ENCODE results near the gene ENTHD1.

Gene ENTHD1

DNA sequence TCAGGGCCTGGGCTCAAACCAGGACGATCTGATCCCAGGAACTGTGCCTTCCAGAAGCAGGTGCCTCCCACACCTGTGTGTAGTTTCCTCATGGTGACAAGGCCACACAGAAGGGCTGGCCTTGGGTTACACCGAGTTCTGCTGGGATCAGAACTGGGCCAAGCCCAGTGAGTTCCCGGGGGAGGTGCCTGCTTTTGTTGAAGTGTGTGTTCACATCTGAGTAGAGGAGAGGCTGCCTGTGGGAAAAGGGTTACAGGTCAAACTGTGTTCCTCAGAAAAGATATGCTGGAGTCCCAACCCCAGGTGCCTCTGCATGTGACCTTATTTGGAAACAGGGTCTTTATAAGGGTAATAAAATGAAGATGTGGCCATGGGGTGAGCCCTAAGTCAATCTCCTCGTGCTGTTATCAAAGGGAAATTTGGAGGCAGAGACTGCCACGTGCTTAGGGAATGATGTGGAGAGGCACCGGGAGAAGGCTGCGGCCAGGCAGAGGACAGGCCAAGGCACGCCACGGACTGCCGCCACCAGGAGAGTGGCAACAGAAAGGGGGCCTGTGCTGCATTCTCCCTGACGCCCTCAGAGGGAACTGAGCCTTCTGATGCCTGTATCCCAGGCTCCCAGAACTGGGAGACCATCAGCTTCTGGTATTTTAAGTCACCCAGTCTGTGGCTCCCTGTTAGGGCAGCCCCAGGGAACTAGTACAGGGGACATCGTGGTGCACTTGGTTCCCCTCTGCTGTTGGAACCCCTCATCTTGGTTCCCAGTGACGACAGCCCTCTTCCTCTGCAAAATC, 164.2 kb downstream of the ENTHD1 start:
- no peak for DNase-seq (ENCODE audit: low read depth)

DNA sequence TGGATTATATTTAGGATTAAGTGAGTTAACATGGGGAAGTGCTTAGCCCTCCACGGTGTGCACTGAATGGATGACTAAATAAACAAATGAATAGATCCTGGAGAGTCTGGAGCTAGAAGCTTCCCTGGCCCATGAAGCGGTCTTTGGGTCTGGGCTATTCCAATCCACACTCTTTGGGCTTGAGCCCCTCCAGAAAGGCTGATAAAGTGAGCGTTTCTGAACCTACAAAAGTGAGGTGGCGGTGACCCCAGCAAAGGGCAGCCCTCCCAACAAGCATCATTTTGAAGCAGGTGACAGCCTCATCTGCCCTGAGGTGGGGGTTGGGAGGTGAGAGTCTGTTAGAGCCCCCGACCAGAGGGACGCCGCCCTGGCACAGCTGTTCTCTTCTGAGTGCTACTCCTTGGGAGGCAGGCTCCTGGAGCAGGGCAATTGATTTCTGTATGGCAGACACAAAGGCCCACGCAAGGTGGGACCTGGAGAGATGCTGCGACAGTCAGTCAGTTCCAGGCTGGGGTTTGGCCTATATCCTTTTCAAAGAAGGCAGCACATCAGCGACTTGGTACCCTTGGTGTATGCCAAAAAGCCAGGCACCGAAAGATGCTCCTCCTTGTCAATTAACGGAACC, 165.2 kb downstream of the ENTHD1 start:
- DNase-seq (ENCODE audit: low read depth), result no peak

DNA sequence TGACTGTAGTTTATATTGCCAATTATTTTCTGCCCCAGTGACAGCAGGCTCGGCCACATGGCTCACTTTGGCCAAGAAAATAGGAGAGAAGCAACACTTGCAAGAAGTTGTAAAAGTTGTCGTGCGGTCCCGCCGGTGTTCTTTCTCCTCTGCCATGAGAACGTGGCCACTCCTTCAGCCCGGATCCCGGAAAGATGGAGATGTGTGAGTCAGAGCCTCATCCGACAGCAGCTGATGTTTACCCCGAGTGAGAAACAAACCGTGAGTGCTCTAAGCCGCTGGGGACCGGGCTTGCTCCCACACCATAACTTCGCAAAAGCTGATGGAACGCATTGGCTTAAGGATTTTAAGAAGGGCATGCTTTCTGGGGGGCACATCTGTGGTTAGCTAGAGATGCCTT, 166.0 kb downstream of the ENTHD1 start:
- peak; percentile 37 for DNase-seq (ENCODE audit: low read depth)

- DNase-seq (ENCODE audit: low read depth), result no peak
Observed at GRCh38 chr22:39725351-39726035, 168.1 kb downstream of the ENTHD1 start.

DNA sequence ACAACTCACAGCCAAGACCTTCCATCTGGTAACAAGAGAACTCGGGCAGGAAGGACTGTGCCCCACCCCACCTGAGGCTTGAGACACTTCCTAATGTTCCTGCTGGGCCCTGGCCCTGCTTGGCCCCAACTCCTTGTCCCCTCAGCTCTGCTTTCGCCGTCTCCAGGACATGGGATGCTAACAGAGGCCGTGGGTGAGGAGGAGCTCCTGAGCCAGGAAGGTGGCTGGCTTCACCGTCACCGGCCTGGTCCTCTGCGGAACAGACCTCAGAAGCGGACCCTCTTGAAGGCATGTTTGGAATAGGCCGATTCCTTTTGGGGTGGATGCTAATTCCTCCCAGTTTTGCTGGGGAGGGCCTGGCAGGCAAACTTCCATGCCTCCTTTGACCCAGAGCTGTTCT, 168.7 kb downstream of the ENTHD1 start:
- DNase-seq (ENCODE audit: low read depth), result no peak

DNA sequence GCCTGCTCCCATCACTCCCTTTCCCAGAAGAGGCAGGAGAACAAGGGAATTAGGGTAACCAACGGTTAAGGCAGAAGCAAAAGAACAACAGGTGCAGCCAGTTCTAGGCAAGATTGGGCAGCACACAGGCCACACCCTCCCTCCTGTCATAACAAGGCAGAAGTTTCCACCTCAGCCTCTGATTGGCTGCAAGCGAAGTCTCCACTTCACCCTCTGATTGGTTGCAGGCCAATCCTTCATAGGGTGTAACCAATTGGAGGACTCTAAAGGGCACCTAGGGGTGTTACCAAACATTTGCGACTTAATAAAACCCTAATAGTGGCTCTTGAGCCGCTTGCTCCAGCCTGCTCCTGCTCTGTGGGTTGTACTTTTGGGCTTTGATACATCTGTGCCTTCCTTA, 169.2 kb downstream of the ENTHD1 start:
- DNase-seq (ENCODE audit: low read depth), result peak; percentile 9

GRCh38 chr22:39723899-39724351, 169.6 kb downstream of the ENTHD1 start:
- peak; percentile 19 for DNase-seq (ENCODE audit: low read depth)

GRCh38 chr22:39723463-39723862, 170.1 kb downstream of the ENTHD1 start:
- DNase-seq (ENCODE audit: low read depth), result no peak

GRCh38 chr22:39722501-39722900, 171.1 kb downstream of the ENTHD1 start:
- DNase-seq (ENCODE audit: low read depth), result no peak

DNA sequence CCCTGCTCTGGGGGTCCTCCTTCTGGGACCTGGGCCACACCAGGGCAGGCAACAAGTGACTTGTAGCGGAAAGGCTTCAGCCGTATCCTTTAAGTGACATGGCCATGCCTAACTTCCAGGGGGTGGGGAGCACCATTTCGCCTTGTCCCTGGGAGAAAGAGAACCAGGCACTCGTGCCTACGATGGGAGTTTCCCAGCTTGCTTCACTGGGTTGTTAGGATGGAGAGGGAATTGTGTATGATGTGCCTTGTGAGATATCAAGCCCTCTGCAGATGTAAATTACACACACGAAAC, 171.6 kb downstream of the ENTHD1 start:
- no peak for DNase-seq (ENCODE audit: low read depth)

GRCh38 chr22:39721206-39722031, 172.1 kb downstream of the ENTHD1 start:
- no peak for DNase-seq (ENCODE audit: low read depth)

DNA sequence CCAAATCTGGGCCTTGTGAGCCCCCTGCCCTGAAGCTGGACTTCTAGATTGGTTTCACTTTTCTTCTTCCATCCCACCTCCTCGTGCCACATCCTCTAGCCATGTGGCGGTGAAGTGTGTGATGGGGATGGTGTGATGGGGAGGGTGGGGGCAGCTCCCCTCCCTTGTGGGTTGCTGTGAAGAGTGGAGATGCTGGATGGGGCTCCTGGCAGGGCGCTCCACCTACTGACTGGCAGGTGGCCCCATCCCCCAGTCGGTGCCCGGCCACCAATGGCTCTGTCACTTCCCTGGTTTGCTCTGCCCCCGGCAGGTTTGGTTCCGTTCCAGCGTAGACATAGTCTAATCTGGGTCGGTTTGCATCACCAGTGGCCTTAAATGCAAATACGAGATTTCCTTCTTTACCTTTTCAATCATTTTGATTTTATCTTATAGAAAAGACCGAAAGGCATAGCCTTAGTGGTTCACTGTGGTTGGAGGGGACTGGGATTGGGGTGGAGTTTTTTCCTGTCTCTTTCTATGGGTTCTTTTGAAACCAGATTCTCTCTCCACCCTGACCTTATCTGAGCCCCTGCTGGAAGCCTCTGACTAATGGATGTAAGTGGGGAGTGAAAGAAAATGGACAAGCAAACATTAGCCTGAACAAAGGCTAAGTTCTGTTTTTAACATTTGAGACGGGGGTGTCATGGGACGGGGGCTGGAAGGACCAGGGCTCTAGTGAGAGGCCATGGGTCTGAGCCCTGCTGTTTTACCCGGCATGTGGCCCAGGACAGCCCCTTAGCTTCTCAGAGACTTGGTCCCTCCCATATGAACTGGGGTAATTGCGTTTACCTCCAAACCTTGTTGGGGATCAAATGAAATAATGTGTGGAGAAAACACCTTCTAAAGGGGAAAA, 173.8 kb downstream of the ENTHD1 start:
- DNase-seq (ENCODE audit: low read depth), result no peak

- no peak for DNase-seq (ENCODE audit: low read depth)
Observed at GRCh38 chr22:39718921-39719475, 174.6 kb downstream of the ENTHD1 start.

DNA sequence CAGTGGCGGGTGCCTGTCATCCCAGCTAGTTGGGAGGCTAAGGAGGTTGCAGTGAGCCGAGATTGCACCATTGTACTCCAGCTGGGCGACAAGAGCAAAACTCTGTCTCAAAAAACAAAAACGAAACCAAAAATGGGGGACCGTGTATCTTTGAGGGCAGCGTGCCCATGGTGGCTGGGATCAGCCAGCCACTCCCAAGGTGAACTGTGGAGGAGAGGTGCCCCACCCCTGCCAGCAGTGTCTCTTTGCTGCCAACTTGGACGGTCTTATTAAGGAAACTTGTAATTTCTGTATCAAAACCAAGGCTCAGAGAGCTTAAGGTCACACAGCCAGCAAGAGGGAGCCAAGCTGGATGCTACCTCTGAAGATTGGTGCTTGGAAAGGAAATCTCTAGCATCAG, 175.4 kb downstream of the ENTHD1 start:
- DNase-seq (ENCODE audit: low read depth), result no peak

- DNase-seq (ENCODE audit: low read depth), result no peak
Observed at GRCh38 chr22:39717099-39717498, 176.5 kb downstream of the ENTHD1 start.

- no peak for DNase-seq (ENCODE audit: low read depth)
Observed at GRCh38 chr22:39716534-39716933, 177.0 kb downstream of the ENTHD1 start.

DNA sequence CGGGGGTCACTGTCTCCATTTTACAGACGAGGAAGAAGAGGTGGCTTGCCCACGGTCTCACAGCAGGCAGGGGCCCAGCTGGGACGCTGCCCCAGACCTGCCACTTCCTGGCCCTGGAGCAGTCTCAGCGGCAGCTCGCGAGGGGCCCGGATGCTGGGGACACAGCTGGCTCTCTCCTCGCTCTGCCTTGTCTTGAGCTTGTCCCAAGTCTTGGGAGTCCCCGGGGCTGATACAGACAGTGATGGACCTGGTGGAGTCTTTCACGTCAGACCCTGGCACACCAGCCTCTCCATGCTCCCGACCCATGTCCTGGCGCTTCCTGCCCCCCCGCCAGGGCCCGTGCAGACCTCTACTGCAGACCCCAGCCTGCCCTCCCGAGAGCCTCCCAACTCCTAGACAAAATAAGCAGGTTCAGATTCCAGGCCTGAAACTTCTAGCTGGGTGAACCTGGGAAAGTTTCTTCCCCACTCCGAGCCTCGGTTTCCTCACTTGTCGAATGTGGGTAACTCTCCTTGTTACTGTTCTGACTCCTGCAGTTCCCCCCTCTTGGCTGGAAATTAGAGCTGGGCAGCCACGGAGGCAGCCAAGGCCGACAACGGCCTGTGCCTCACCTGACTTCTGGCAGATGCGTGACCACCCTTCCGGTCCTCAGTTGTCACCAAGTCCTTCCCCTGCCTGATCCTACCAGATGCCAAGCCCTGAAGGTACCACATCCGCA, 177.6 kb downstream of the ENTHD1 start:
- DNase-seq (ENCODE audit: low read depth), result no peak

GRCh38 chr22:39714321-39714720, 179.2 kb downstream of the ENTHD1 start:
- no peak for DNase-seq (ENCODE audit: low read depth)

DNA sequence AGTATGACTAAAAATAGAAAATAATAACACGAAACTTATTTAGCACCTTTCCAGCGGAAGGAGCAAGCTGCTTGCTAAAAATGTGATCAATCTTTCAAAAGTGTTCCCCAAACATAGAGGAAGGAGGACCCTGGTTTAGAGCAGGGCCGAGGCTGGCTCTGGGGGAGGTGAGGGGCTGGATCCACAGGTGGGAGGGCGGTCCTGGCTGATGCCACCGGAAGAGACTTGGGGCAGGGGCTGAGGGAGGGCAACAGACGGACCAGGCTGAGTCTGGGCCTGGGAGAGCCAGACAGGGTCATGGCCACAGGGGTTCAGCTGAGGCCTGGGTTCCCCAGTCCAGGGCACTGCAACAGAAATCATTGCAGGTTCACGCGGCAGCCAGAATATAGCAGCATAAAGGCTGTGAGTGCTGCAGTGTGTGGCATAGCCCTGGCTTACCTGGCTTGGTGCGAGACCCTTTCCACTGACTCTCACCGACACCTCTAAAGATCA, 179.7 kb downstream of the ENTHD1 start:
- DNase-seq (ENCODE audit: low read depth), result no peak
